GM19463 (cell line): ENCODE data around the gene NOL12.
"Not testable (repeated sequence)": the region's sequence is repeated elsewhere in the genome, so short reads cannot be mapped to it uniquely, and the experiment has no call there.

Experiments used
- ATAC-seq: cut with Tn5 transposase; IDR thresholded peaks from one replicate; pipeline ENCODE4 v1.9.1; 2021; ENCODE audit warnings: mild to moderate bottlenecking, moderate library complexity; ENCODE audit not compliant: unreplicated experiment

Gene NOL12

DNA sequence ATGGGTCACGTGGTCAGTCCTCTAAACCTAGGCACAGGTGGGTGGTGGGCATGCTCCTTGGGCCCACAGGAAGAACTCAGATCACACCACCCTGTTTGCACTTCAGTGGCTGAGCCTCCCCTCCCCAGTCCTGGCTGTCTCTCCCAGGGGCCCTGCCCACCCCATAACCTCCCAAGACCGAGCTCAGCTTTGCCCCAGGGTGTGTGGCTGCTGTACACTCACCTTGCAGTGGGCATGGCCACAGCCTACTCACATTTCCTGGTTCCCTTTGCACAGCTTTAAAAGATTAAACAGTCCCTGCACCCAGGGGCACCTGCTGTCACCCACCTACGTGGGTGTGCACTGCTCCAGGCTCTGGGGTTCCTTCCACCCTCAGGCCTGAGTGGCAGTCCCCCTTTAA is 24.5 kb downstream of the NOL12 start:
- ATAC-seq: no peak

- ATAC-seq: no peak
These were observed 25.3 kb downstream of the NOL12 start for GRCh38 chr22:37711490-37711889.

GRCh38 chr22:37713761-37714160 is 27.6 kb downstream of the NOL12 start:
- ATAC-seq: no peak

DNA sequence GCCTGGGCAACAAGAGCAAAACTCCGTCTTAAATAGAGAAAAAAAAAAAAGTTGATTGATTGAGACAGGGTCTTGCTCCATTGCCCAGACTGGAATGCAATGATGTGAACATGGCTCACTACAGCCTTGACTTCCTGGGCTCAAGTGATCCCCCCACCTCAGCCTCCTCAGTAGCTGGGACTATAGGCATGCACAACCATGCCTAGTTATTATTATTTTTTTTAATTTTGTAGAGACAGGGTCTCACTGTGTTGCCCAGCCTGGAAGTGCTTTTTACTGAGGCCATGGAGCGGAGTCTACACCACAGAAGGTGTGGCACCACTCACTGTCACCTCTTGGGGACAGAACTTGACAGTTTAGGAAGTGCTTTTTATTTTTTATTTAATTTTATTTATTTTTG is 28.5 kb downstream of the NOL12 start:
- no peak for ATAC-seq

DNA sequence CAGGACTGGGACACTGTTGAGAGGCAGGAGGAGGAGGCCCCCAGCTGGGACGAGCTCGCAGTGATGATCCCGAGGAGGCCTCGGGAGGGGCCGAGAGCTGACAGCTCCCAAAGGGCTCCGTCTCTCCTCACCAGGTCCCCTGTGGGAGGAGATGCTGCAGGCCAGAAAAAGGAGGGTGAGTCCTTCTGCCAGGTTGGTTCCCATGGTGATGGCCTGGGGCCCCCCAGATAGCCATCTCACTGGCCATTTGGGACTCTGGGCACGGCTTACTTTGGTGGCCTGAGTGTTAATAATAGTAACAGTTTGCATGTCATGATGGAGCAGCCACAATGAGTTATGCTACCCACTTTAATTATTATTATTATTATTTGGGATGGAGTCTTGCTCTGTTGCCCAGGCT is 29.6 kb downstream of the NOL12 start:
- no peak for ATAC-seq

DNA sequence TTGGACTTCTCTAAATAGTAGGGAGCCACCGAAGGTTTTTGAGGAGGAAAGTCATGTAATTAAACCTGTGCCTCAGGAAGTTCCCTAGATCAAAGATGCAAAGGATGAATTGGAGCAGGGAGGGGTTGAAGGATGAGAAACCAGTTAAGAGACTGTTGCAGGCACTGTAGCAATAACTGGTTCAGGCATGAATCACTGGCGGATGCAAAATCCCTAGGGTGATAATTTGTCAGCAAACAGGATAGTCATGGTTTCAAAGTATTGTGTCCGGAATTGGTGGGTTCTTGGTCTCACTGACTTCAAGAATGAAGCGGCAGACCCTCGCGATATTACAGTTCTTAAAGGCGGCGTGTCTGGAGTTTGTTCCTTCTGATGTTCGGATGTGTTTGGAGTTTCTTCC is 30.6 kb downstream of the NOL12 start:
- ATAC-seq: no peak

DNA sequence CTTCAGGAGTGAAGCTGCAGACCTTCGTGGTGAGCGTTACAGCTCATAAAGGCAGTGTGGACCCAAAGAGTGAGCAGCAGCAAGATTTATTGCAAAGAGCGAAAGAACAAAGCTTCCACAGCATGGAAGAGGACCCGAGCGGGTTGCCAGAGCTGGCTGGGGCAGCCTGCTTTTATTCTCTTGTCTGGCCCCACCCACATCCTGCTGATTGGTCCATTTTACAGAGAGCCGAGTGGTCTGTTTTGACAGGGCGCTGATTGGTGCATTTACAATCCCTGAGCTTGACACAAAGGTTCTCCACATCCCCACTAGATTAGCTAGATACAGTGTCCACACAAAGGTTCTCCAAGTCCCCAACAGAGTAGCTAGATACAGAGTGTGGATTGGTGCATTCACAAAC is 31.1 kb downstream of the NOL12 start:
- not testable (repeated sequence) for ATAC-seq

- ATAC-seq: not testable (repeated sequence)
These were observed 31.7 kb downstream of the NOL12 start for GRCh38 chr22:37717746-37718305.

GRCh38 chr22:37725551-37726240 is 39.6 kb downstream of the NOL12 start:
- ATAC-seq: no peak

GRCh38 chr22:37726241-37726887 is 40.2 kb downstream of the NOL12 start:
- ATAC-seq: no peak

GRCh38 chr22:37728620-37729019 is 42.5 kb downstream of the NOL12 start:
- ATAC-seq: no peak

GRCh38 chr22:37731804-37732471 is 45.8 kb downstream of the NOL12 start:
- no peak for ATAC-seq

GRCh38 chr22:37732699-37733607 is 46.8 kb downstream of the NOL12 start:
- ATAC-seq: no peak

- no peak for ATAC-seq
These were observed 47.7 kb downstream of the NOL12 start for GRCh38 chr22:37733625-37734401.

DNA sequence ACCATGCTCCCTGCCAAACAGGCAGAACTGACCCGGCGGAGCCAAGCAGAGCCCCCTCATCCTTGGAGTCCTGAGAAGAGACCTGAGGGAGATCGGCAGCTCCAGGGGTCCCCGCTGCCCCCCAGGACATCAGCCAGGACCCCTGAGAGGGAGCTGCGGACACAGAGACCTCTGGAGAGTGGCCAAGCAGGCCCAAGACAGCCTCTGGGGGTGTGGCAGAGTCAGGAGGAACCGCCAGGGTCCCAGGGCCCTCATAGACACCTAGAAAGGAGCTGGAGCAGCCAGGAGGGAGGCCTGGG is 48.2 kb downstream of the NOL12 start:
- ATAC-seq: no peak

DNA sequence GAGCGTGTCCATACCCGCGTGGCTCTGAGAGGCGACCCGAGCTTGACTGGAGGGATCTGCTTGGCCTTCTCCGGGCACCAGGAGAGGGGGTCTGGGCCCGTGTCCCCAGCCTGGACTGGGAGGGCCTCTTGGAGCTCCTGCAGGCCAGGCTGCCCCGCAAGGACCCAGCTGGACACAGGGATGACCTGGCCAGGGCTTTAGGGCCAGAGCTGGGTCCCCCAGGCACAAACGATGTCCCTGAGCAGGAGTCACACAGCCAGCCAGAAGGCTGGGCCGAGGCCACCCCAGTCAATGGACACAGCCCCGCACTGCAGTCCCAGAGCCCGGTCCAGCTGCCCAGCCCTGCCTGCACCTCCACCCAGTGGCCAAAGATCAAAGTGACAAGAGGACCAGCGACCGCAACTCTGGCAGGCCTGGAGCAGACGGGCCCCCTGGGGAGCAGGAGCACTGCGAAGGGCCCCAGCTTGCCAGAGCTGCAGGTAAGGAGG is 48.9 kb downstream of the NOL12 start:
- no peak for ATAC-seq

- no peak for ATAC-seq
These were observed 52.9 kb downstream of the NOL12 start for GRCh38 chr22:37739035-37739434.

DNA sequence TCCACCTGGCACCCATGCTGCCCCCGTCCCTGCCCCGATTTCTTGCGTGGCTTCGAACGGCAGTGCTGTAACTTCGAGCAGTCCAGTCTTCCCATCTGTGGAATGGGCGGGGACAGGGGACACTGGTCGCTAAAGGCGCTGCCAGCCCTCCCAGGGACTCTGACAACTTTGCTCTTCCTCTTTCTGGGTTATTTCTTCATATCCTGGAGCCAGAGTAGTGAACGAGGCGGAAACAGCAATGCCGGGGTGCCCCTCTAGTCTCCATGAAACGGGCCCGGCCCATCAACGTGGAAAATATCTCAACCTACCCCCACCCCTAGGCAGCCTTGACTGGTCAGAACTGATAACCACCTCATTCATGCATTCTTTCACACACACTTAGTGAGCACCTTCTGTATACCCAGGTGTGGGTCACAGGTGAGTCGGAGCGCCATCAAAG is 53.5 kb downstream of the NOL12 start:
- ATAC-seq: no peak

GRCh38 chr22:37740455-37741311 is 54.5 kb downstream of the NOL12 start:
- ATAC-seq: no peak
